Endothelial cell (in vitro differentiated cells): ENCODE results near the gene NFIB. TPM values are rescaled to one million over a fixed set of nuclear protein-coding genes. Genes with fewer than 3 reads are reported as not detected.

Experiments
- DNase-seq: peaks from one replicate; pipeline ENCODE4 v3.0.0; 2021; ENCODE audit warnings: low spot score
- H3K27ac Mint-ChIP-seq: one replicate; pipeline ENCODE4 v1.8.0; 2021; ENCODE audit warnings: mixed read lengths, inconsistent platforms; ENCODE audit not compliant: unreplicated experiment
- H3K27me3 Mint-ChIP-seq: one replicate; pipeline ENCODE4 v1.8.0; 2021; ENCODE audit warnings: mild to moderate bottlenecking, moderate library complexity, mixed read lengths, inconsistent platforms; ENCODE audit not compliant: unreplicated experiment
- H3K36me3 Mint-ChIP-seq: one replicate; pipeline ENCODE4 v1.8.0; 2021; ENCODE audit warnings: mild to moderate bottlenecking, low read depth, mixed read lengths, inconsistent platforms; ENCODE audit not compliant: unreplicated experiment
- H3K4me1 Mint-ChIP-seq: one replicate; pipeline ENCODE4 v1.8.0; 2021; ENCODE audit warnings: mild to moderate bottlenecking, mixed read lengths, inconsistent platforms; ENCODE audit not compliant: unreplicated experiment
- H3K4me3 Mint-ChIP-seq: one replicate; pipeline ENCODE4 v1.8.0; 2021; ENCODE audit warnings: mild to moderate bottlenecking, mixed read lengths, inconsistent platforms; ENCODE audit not compliant: unreplicated experiment
- H3K9me3 Mint-ChIP-seq: one replicate; pipeline ENCODE4 v1.8.0; 2021; ENCODE audit warnings: mixed read lengths, inconsistent platforms; ENCODE audit not compliant: unreplicated experiment
- total RNA-seq: library from RNA; stranded (reverse); fragmentation: NEBNext Ultra II Directional; extraction: Animal tissue kit (Norgen Biotek cat#: 25700); gene quantifications from one replicate; pipeline ENCODE4 v1.2.1, GENCODE V29; 2021; ENCODE audit not compliant: unreplicated experiment
- TF ChIP-seq, protein P1 (sequence below): fragments of 200-600 bp; sonication (generic); IDR thresholded peaks from one replicate; pipeline ENCODE4 v1.5.0; 2021; ENCODE audit warnings: antibody characterized with exemption; ENCODE audit not compliant: unreplicated experiment

NFIB gene
- total RNA-seq, 1 donor from 2014 or later: 120 TPM

DNA sequence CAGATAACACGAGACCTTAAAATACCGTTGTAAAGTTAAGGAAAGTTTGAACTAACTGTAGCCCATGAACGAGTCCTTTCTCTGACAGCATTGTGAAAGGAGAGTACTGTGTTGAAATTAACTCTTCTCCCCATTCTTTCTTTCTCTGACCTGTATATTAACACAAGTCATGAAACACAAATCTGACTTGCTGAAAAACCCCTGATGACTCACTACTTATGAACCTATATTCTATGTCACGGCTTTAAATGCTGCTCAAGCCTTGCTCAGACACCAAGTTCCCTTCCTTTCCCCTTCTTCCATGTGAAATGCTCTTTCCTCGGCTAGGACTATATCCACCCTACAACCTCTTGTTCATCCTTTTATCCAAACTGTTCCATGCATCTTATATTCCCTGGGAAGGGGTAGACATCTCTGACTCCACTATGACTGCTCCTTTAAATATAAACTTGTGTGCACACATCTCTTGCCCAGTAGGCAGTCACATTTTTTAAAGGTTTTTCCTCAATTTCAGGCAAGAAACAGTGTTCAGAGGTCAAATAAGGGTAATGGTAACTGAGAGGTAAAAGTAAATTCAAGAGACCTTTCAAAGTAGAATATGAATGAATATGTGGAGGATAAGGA is 142.9 kb downstream of the NFIB start:
- H3K4me3 Mint-ChIP-seq: no peak overlapping the region
- H3K9me3 Mint-ChIP-seq: no peaks in the 10 kb centered on the region
- peaks cover 9% of the 10 kb centered on the region for H3K36me3 Mint-ChIP-seq
- TF ChIP-seq, protein P1, sequence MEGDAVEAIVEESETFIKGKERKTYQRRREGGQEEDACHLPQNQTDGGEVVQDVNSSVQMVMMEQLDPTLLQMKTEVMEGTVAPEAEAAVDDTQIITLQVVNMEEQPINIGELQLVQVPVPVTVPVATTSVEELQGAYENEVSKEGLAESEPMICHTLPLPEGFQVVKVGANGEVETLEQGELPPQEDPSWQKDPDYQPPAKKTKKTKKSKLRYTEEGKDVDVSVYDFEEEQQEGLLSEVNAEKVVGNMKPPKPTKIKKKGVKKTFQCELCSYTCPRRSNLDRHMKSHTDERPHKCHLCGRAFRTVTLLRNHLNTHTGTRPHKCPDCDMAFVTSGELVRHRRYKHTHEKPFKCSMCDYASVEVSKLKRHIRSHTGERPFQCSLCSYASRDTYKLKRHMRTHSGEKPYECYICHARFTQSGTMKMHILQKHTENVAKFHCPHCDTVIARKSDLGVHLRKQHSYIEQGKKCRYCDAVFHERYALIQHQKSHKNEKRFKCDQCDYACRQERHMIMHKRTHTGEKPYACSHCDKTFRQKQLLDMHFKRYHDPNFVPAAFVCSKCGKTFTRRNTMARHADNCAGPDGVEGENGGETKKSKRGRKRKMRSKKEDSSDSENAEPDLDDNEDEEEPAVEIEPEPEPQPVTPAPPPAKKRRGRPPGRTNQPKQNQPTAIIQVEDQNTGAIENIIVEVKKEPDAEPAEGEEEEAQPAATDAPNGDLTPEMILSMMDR: no peak
- H3K27ac Mint-ChIP-seq: no peak overlapping the region
- no peaks in the 10 kb centered on the region for H3K27me3 Mint-ChIP-seq
- no peaks in the 10 kb centered on the region for H3K4me1 Mint-ChIP-seq
- DNase-seq: no peak

DNA sequence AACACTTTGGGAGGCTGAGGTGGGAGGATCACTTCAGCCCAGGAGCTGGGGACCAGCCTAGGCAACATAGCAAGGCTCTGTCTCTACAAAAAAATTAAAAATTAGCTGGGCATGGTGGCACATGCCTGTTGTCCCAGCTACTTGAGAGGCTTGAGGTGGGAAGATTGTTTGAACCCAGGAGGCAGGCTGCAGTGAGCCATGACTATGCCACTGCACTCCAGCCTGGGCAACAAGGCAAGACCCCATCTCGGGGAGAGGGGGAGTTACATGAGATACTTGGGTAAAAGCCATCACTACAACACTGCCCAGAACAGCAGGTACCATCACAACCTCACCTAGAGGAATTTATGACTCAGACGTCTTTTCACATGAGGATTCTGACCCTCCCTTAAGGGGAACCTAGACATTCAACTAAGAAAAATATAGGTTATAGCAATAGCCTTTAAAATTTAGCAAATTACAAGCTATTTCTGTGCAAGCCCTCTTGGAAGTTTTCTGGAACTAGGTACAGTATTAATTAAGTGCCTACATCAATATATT is 143.5 kb downstream of the NFIB start:
- no peaks in the 10 kb centered on the region for H3K27me3 Mint-ChIP-seq
- TF ChIP-seq, protein P1: no peak
- no peaks in the 10 kb centered on the region for H3K9me3 Mint-ChIP-seq
- no peak overlapping the region for H3K4me3 Mint-ChIP-seq
- no peak for DNase-seq
- peaks cover 5% of the 10 kb centered on the region for H3K36me3 Mint-ChIP-seq
- H3K4me1 Mint-ChIP-seq: peaks cover 2% of the 10 kb centered on the region
- no peak overlapping the region for H3K27ac Mint-ChIP-seq

DNA sequence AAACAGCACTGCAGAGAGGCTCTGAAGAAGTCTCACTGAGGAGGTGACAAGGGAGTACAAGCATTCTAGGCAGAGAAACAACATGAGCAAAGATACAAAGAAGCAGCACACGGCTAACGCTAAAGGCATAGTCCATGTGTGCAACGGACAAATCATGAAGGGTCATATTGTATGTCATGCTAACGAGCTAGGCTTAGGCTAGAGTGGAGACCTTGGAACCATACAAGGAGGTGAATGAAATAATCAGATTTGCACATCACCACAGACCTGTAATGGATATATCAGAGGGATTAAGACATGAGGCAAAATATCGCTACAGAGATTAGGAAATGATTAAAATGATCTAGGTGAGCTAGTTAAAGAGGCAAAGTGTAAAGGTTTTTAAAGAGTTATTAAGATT is 145.6 kb downstream of the NFIB start:
- H3K9me3 Mint-ChIP-seq: no peaks in the 10 kb centered on the region
- no peak overlapping the region for H3K27ac Mint-ChIP-seq
- H3K27me3 Mint-ChIP-seq: peaks cover 2% of the 10 kb centered on the region
- peak overlapping the region; percentile 26 for H3K4me3 Mint-ChIP-seq
- peaks cover 4% of the 10 kb centered on the region for H3K36me3 Mint-ChIP-seq
- no peak for DNase-seq
- H3K4me1 Mint-ChIP-seq: peaks cover 2% of the 10 kb centered on the region
- TF ChIP-seq, protein P1: no peak

DNA sequence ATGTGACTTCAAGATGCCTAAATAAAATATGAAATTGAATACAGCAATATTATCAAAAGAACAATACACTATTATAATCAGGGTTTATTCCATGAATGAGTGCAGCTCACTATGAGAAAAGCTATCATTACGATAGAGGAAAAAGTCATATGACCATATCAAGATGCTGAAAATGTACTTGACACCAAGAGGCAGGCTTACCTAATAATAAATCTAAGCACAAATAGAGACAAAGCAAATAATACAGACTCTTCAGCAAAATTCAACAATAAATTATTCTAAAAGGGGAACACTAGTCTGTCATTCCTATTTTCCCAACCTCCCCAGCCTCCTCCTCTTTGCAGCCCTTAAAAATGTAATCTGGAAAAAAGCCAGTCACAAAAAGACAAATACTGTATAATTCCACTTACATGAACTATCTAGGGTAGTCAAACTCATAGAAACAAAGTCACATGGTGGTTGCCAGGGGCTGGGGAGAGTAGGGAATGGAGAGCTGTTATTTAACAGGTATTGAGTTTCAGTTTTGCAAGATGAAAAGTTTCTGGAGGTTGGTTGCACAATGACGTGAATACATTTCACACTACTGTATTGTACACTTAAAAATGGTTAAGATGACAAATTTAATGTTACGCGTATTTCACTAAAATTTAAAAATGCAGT is 148.4 kb downstream of the NFIB start:
- H3K4me1 Mint-ChIP-seq: peaks cover 2% of the 10 kb centered on the region
- no peaks in the 10 kb centered on the region for H3K36me3 Mint-ChIP-seq
- peak overlapping the region; percentile 37 for H3K27ac Mint-ChIP-seq
- H3K9me3 Mint-ChIP-seq: no peaks in the 10 kb centered on the region
- no peak for DNase-seq
- H3K4me3 Mint-ChIP-seq: no peak overlapping the region
- TF ChIP-seq, protein P1: no peak
- peaks cover 2% of the 10 kb centered on the region for H3K27me3 Mint-ChIP-seq

DNA sequence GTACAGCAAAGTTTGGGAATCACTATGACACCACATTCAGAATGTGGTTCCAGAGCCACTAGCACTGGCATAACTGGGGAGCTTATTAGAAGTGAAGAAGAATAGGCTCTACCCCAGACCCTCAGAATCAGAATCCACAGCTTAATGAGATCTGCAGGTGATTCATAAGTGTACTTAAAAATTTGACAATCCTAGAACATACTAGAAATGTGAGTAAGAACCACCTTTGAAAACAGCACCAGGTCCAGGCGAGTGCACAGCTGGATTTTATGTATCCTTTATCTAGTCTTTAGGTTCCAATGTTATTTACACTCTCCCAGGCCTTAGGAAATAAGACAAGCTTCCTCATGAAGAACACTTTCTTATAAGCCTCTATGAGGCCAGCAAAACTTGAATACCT is 149.0 kb downstream of the NFIB start:
- Mint-ChIP-seq H3K27ac (no peak overlapping the region), H3K4me1 (peaks cover 2% of the 10 kb centered on the region), H3K27me3 (peaks cover 2% of the 10 kb centered on the region), H3K9me3 (no peaks in the 10 kb centered on the region), H3K4me3 (no peak overlapping the region), H3K36me3 (no peaks in the 10 kb centered on the region)
- TF ChIP-seq, protein P1: no peak
- DNase-seq: no peak
